IPS-18c (cell line): ENCODE results near the gene TEKT2.

Experiments
- H3K4me3 ChIP-seq: 2 replicates; pipeline ENCODE4 v1.7.0; 2013; ENCODE audit warnings: low read depth, mild to moderate bottlenecking, low read length, moderate library complexity; ENCODE audit not compliant: insufficient read depth
- H3K9me3 ChIP-seq: one replicate; pipeline ENCODE4 v1.6.1; 2013; ENCODE audit warnings: mild to moderate bottlenecking, low read length, moderate library complexity; ENCODE audit not compliant: control insufficient read depth, insufficient read depth

Gene TEKT2

GRCh38 chr1:36135330-36135667, 51.4 kb downstream of the TEKT2 start:
- H3K4me3 ChIP-seq: no peak overlapping the region

GRCh38 chr1:36135796-36136195, 51.9 kb downstream of the TEKT2 start:
- H3K9me3 ChIP-seq: no peaks in the 10 kb centered on the region
- H3K4me3 ChIP-seq: no peak overlapping the region

More at GRCh38 chr1:36135330-36135667, 51.4 kb downstream of the TEKT2 start:
- H3K9me3 ChIP-seq: no peaks in the 10 kb centered on the region

GRCh38 chr1:36136535-36136934, 52.6 kb downstream of the TEKT2 start:
- Histone ChIP-seq H3K4me3 (no peak overlapping the region), H3K9me3 (no peaks in the 10 kb centered on the region)

GRCh38 chr1:36137226-36137625, 53.3 kb downstream of the TEKT2 start:
- Histone ChIP-seq H3K4me3 (no peak overlapping the region), H3K9me3 (no peaks in the 10 kb centered on the region)

- Histone ChIP-seq H3K9me3 (no peaks in the 10 kb centered on the region), H3K4me3 (no peak overlapping the region)
Observed at GRCh38 chr1:36137776-36138175, 53.9 kb downstream of the TEKT2 start.
